OCI-LY7 (cell line): Measurements from ENCODE around the gene KANSL1.

Source experiments
- CTCF ChIP-seq: fragments of 200-600 bp; sonication (generic); conservative IDR thresholded peaks from 2 replicates; pipeline ENCODE4 v1.5.1; 2014; ENCODE audit warnings: mild to moderate bottlenecking, antibody characterized with exemption, low read length, moderate library complexity, mixed read lengths
- EZH2phosphoT487 ChIP-seq: fragments of 200-600 bp; sonication (generic); IDR thresholded peaks from 2 replicates; pipeline ENCODE4 v1.6.1; 2018; ENCODE audit warnings: low read depth, borderline replicate concordance, mild to moderate bottlenecking, mixed run types, antibody characterized with exemption, low read length, moderate library complexity, mixed read lengths

- TF ChIP-seq CTCF (no peak), EZH2phosphoT487 (no peak)
Measured at GRCh38 chr17:46118964-46119363, 74.3 kb downstream of the KANSL1 start.
